NCI-H1048 (cell line): Measurements from ENCODE around the gene LIPK.
"Not testable (repeated sequence)": the region's sequence is repeated elsewhere in the genome, so short reads cannot be mapped to it uniquely, and the experiment has no call there.

Experiments
- DNase-seq: peaks from one replicate; lab custom pipeline; 2025; lab: John Stamatoyannopoulos, UW

Gene LIPK

DNA sequence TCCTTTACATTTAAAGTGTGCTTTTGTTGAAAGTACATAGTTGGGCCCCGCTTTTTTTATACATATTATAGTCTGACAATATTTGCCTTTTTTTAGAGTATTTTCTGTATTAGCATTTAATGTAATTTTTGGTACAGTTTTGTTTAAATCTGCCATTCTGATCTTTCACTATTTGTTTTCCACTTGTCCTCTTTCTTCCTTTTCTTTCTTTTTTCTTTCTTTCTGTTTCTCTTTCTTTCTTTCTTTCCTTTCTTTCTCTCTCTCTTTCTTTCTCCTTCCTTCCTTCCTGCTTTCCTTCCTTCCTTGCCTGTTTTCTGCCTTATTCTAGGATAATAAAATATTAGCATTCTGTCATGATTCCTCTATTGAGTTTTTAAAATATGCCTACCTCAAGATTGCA is 9.5 kb downstream of the LIPK start:
- DNase-seq: no peak

DNA sequence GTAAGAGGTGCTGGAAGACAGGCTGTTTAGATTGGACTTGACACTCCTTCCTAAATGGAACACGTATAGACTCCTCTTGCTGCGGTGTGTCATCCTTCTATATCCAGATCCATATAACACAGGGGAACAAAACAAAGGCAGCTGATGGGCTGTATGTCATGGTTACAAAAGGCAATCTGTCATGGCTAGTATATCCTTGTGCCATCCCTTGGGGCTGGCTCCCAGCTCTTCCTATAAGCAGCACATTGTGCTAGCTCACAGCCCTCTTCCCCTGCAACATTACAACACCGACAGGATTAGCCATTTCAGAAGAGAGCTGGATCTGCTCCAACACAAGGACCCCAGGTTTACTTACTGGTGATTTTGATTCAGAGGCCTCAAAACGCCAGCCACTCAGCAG is 15.3 kb downstream of the LIPK start:
- DNase-seq: no peak

DNA sequence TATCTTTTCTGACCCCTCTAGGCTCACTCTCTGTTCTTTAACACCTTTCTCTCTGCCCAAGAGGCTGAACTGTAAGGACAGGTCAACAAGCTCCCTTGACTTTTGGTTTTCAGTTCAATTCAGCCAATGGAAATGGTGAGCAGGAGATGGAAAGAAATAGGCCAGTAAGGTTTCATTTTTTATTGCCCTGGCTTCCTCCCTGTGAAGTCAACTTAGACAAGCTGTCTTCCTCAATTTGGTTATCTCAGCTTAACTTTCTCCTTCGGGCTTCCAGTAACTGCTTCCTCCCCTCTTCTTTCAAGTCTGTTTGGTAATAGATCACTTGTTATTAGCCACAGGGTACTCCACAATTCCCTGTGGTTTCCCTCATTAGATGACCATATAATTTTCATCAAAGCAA is 19.7 kb downstream of the LIPK start:
- DNase-seq: no peak

DNA sequence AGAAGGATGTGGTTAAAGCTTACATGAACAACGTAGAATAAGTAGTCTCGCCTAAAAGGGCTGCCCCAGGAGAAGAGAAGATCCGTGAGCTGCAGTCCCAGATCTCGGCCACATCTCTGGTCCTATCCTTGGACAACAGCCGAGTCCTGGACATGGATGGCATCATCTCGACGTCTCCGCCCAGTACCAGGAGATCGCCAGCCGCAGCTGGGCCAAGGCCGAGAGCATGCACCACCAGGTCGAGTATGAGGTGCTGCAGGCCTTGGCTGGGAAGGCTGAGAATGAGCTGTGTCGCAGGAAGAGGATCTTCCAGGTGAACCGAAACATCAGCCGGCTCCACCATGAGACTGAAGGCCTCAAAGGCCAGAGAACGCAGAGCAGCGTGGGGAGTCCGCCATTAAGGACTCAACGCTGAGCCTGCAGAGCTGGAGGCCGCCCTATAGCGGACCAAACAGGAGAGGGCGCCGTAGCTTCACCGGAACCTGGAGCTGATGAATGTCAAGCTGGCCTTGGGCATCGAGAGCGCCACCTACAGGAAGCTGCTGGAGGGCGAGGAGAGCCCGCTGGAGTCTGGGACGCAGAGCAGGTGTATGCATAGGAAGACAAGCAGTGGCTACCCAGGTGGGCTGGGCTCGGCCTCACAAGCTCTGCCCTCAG is 22.2 kb downstream of the LIPK start:
- DNase-seq: no peak

DNA sequence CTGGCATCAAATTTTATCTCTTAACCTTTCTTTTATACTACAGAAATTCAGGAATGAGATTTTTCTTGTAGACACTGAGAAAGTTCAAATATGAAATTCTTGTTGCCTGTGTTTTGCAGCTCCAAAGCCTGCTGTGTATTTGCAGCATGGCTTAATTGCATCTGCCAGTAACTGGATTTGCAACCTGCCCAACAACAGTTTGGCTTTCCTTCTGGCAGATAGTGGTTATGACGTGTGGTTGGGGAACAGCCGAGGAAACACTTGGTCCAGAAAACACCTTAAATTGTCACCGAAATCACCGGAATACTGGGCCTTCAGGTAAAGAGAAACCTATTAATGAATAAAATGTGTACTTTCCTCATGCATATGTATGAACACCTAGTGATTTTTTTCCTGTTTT is 24.8 kb downstream of the LIPK start:
- DNase-seq: no peak

DNA sequence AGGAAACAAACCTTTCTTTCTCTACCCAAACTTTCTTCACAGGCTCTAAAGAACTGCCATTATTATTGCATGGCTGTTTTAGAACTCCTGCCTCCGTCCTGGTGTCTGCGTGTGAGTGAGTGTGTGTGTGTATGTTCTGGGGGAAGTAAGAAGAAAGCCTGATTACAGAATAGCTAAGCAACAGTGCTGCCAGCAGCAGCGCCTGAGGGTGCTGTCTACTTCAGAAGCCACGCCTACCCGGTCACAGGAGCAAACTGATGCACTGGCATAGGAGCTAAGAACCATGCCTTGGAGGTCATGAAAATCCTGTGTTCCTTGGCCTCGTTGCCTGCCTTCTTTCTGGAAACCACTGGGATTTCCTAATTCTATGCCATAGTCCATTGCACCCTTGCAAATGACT is 25.2 kb downstream of the LIPK start:
- DNase-seq: no peak

DNA sequence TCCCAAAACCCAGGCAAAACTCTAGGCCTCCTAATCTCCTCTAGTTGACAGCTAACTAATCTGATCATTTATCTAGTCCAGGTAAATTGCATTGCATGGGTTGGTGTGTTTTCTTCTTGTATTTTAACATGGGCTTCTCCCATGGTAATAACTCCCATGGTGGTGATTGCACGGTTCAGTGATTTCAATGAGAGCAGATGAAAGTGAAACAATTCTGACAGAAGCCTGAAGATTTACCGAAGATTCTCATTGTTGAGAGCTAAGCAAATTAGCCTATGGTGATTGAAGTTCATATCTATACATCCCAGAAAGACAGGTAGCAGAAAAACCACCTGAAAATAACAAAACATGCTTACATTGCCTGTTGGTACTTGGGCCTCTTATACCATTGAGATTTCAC is 27.2 kb downstream of the LIPK start:
- DNase-seq: no peak

DNA sequence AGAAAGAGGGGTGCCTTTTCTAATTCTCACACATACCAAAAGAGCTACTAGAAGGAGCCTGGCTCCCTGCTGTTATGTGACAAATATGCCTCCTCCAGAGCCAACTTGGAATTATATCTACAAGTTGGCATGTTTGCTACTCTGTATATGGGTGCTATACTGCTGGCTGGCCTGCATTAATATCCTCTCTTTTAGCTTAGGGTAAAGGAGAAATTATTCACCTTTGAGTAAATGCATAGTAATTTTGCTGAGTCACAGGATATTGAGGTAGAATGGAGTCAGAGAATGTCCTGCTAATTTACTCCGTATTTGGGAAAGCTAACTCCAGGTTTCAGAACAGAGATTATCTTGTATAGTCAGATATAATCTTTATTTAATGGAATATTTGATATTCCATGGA is 29.6 kb downstream of the LIPK start:
- no peak for DNase-seq

DNA sequence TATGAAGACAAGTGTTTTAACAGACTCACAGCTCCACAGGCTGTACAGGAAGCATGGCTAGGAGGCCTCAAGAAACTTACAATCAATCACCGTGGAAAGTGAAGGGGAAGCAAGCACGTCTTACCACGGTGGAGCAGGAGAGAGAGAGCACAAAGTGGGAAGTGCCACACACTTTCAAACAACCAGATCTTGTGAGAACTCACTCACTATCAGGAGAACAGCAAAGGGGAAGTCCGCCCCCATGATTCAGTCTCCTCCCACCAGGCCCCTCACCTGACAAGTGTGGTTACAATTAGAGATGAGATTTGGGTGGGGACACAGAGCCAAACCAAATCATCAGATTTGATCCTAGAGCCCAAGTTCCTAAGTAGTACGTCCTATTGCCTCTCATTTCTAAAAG is 35.9 kb downstream of the LIPK start:
- DNase-seq: not testable (repeated sequence)

DNA sequence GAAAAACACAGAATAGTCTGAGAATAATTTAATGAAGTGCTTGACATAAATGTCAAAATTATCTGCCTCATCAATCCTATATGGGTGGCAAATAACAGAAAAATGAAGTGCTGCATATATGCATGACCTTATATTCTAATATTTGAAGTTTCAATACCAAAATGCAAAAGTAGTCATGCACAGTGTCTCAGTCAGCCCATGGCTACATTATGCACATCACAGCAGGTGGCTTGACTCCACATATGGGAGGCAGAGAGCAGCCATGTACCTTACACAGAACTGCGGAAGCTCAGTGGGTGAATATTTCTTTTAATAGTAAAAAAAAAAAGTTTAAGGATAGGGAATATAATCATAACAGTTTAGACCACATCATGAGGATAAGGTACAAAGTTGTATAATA is 36.4 kb downstream of the LIPK start:
- no peak for DNase-seq

DNA sequence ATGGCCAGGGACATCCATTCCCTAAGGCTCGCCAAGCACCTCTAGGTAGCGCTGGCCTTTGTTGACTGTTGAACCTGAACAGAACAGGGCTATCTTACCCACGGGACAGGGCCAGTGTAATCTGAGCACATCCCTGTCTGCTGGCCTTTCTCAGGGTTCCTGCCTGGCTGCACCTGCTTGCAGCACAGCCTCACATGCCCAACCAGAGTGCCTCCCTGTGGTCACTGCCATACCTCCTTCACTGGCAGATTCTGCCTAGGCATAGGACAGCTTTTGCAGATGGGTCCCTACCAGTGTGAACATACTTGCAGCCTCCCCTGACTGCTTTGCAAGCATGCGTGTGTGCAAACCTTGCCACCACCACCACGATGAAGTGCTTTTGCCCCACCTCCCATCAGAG is 38.0 kb downstream of the LIPK start:
- no peak for DNase-seq

DNA sequence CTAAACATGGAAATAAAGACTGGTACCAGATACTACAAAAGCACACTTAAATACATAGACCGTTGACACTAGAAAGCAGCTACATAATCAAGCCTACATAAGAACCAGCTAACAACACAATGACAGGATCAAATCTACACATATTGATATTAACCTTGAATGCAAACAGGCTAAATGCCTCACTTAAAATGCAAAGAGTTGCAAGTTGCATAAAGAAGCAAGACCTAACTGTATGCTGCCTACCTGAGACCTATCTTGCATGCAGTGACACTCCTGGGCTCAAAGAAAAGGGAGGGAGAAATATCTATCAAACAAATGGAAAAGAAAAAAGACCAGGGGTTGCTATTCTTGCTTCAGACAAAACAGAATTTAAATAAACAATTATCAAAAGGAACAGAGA is 39.6 kb downstream of the LIPK start:
- DNase-seq: no peak

DNA sequence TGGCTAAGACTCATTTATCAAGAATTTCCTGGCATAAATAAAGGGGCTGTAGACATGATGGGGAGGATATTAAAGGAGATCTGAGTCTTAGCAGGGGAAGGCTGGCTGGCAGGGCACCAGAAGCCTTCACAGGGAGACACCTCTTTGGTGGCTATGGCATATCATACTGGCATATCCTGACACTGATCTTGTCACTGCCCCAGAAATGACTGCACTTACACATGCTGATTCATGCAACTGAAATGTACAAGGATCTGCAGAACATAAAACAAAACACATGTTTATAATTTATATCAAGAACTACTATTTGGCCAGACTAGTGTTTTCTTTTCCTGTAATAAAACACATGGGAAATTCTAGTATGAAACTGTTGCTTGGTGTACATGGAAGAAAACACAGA is 48.2 kb downstream of the LIPK start:
- no peak for DNase-seq

DNA sequence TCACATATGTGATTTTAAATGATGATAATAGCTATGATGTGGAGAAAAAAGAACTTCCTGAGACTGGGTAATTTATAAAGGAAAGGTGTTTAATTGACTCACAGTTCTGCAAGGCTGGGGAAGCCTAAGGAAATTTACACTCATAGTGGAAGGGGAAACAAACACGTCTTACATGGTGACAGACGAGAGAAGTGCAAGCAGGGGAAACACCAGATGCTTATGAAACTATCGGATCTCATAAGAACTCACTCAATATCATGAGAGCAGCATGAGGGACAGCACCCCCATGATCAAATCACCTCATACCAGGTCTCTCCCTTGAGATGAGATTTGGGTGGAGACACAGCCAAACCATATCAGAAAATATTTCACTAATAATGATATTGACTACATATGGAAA is 49.7 kb downstream of the LIPK start:
- DNase-seq: no peak

DNA sequence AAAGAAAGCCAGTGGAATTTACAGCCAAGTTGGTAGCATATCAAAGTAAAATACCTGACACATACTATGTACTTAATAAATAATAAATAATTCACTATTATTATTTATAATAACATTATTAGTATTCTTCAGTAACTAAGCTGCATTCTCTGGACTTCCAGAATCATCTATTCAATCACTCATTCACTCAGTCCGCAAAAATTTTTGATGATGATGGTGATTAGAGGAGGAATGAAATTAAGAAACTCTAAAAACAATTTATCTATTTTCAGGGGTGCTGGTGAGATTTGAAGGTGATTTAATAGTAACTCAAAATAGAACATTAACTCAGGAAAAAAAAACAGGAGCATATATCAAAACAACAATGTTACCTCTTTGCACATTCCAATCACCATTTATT is 50.6 kb downstream of the LIPK start:
- no peak for DNase-seq

DNA sequence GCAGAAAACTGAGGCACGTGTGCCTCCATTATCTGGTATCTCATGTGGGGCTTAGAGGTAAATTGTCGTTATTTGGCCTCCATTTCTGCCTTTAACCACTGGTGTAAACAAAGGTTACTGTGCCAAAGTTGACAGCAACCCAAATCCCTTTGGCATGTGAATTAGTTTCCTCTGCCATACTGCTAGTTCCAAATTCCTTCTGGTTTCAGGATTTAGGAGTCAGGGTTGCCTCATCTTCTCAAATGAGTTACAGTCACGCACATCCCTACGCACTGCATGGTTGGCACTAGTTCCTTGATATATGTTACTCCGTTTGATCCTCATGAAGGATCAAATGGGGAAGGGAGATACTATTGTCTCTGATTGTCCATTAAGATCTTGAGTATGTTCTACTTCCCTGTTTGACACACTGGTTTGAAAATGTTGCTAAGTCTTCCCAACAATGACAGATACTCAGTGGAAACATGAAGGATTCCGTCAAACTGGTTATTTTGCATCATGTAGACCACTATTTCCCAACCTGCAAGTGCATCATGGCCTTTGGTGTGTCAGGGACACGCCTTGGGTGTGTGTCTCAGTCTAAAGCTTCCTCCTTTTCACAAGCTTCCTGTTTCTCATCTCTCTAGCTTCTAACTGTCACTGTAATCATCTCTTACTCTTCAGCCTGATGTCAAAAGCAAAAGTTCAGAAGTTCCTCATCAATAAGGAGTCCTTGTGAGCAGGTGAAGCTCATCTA is 53.5 kb downstream of the LIPK start, which contains the start of gene LIPN:
LIPN (plus strand) TSS at position 655 of the 736 bp plus-strand sequence. CDS start 1,386 bp downstream, outside the sequence.
- no peak for DNase-seq

DNA sequence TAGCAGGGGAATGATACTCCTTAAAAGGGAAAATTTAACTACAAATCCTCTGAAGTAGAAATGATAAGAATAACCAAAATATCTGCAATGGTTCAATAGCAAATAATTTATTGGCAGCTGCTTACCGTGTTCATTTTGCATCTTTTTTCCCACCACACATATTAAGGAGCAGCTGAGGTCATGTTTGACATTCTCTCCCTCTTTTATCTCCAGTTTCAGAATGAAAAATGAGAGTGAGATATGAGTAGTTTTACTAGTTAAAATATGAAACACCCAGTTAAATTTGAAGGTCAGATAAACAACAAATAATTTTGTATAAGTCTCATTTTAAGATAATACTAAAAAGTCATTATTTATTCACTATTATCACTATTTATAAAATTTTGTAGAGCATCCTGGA is 56.9 kb downstream of the LIPK start:
- no peak for DNase-seq

DNA sequence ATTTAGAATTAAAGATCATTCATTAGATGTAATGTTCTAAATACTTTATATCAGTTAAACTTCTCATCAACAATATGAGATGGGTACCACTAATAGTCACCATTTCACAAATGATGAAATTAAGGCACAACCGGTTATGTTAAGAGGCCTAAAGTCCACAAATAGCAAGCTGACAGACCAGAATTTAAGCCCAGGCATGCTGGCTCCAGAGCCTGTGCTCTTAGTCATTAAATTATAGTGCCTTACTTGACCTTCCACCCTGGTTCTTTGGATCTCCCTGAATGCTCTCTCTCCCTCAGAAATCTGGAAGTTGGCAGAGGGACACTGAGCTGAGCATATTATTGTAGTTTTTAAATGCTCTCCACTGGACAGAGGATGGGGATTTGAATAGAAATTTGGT is 57.4 kb downstream of the LIPK start:
- DNase-seq: no peak

DNA sequence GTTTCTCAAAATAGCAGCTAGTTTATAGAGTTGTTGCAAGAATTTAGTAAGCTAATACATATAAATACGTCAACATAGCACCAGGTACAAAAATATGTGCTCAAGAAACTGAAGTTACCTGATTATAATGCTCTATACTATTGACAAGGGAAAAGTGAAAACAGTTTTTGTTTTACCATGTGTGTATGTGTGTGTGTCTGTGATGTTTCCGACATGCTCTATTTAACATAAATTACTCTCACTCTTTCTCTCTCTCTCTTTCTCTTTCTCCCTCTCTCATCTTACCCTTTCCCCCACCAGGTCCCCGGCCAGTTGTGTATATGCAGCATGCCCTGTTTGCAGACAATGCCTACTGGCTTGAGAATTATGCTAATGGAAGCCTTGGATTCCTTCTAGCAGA is 58.1 kb downstream of the LIPK start:
- no peak for DNase-seq

DNA sequence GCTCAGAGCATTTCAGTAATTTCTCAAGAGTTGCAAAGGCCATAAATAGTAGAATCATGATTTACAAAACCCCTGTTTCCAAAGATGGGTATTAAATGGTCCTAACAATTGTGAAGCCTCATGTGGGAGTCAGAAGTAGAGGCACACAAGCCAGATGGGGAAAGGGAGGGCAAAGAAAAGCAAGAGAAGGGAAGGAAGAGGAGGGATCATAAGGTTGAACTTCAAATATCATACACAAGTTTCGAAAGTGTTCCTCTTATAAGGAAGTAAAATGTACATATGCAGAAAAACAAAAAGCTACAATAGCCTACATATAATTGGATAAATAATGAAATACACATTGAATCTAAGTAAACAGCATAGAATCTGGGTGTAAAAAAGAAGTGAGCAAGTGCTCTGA is 59.8 kb downstream of the LIPK start:
- DNase-seq: no peak

DNA sequence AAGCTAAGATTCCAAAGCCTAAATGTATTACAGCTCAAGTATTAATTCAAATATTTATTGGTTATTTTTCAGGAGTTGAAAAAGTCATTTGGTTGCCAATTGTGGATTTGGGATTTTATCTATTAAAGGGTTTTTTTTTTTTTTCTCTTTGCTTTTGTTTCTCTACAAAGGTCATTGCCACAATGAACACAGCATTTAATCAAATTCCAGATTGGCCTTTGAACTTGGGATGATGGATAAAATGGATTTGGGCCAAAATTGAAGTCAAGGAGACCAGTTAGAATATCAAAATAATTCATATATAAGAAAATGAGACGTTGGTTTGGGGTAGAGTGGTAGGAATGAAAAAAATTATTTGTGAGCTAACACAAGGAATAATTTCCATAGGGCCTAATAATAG is 63.3 kb downstream of the LIPK start:
- DNase-seq: no peak

DNA sequence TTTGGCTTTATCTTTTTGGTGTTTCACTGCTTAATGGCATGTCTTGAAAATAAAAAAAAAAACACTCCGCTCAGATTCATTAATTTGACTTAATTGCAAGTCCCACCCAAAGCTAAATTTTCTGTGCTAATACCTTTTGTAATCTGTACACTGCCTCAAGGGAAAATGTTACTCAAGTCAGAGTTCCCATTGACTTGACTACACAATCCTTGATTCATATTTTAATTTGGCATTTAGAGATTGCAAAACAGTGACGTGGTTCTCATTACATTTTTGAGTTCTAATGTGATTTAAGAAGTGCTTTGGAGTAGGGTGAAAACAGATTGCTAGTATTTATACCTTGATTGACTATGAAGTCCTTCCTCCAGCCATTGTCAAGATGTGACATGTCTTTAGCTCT is 75.2 kb downstream of the LIPK start:
- DNase-seq: no peak

DNA sequence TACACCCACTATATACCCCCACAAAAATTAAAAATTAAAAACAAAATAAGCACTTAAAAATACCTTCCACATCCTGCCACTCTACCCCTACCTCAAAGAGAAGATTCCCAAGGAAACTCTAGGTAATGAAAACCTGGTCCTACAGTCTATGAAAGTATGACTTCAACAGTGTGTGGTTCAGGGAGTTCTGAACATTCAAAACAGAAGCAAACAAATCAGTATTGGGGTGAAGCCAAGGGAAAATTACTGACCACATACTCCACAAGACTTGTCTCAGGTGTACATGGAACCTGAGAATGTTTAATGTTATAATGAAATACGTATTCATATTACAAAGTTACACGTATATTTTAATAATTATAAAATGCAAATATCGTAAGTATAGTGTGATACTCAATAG is 76.2 kb downstream of the LIPK start:
- no peak for DNase-seq

DNA sequence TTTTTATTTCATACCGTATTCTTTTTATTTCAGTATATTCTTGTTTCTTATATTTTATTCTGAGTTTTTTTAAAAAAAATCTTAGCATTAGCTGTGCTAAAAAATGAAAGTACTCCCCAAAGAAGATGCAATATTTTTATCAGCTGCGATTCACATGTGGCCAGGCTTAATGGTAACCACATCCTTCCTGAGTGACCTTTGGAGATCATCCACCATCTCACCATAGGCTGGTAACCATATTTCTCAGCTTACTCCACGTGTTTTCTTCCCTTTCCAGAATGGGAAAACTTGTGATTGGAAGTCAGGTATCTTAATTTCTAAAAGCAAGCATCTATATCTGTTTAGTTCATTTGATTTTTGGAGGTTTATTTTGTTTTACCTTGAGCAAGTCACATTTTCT is 77.7 kb downstream of the LIPK start:
- no peak for DNase-seq
